Spinal cord (tissue), 10 donors: ENCODE data around the gene DGKQ. TPM values are rescaled to one million over a fixed set of nuclear protein-coding genes. Genes with fewer than 3 reads are reported as not detected.

Experiments used
- DNase-seq, 6 donors: peaks; one replicate each; pipeline versions ENCODE4 v3.0.0 to v3.0.0-alpha.2; 2013 to 2015; ENCODE audit warnings: low spot score in 6 of 6, low read depth in 4 of 6
- H3K27ac ChIP-seq: one replicate; pipeline ENCODE4 v1.5.1; 2013; ENCODE audit warnings: low read depth, low read length, control low read depth
- H3K27me3 ChIP-seq: one replicate; pipeline ENCODE4 v1.6.1; 2013; ENCODE audit warnings: low read length; ENCODE audit not compliant: control insufficient read depth, insufficient read depth
- H3K36me3 ChIP-seq: one replicate; pipeline ENCODE4 v1.6.1; 2013; ENCODE audit warnings: low read length; ENCODE audit not compliant: control insufficient read depth, insufficient read depth
- H3K4me1 ChIP-seq: one replicate; pipeline ENCODE4 v1.6.1; 2013; ENCODE audit warnings: low read length; ENCODE audit not compliant: control insufficient read depth, insufficient read depth
- H3K4me3 ChIP-seq: one replicate; pipeline ENCODE4 v1.5.1; 2013; ENCODE audit warnings: low read depth, low read length, control low read depth
- H3K9me3 ChIP-seq: one replicate; pipeline ENCODE4 v1.6.1; 2013; ENCODE audit warnings: low read length; ENCODE audit not compliant: control insufficient read depth, insufficient read depth
- WGBS: methylation state at CpG from one replicate; pipeline ENCODE4 v1.1.5; 2013; ENCODE audit warnings: missing lambda C conversion rate; ENCODE audit not compliant: insufficient coverage; 5-methylcytosine and 5-hydroxymethylcytosine counted together
- polyA plus RNA-seq, 2 donors: library from polyadenylated mRNA; unstranded; fragments of 120-200 nt; gene quantifications; one replicate each; pipeline ENCODE4 v1.2.1, GENCODE V29; 2013; ENCODE audit not compliant: insufficient read length in 2 of 2
- total RNA-seq, 2 donors: library from RNA; depleted of rRNA in 1 of 2; stranded (reverse); fragments of 120-200 nt in 1 of 2; fragments of >200 nt in 1 of 2; gene quantifications; one replicate each; pipeline versions ENCODE4 v1.2.3 to v1.2.4, GENCODE V29; 2013 to 2014
- donor health status: healthy.

Gene DGKQ
- total and polyA plus RNA-seq, 4 donors = 10.4 to 28.4 (median 18.4) TPM

DNA sequence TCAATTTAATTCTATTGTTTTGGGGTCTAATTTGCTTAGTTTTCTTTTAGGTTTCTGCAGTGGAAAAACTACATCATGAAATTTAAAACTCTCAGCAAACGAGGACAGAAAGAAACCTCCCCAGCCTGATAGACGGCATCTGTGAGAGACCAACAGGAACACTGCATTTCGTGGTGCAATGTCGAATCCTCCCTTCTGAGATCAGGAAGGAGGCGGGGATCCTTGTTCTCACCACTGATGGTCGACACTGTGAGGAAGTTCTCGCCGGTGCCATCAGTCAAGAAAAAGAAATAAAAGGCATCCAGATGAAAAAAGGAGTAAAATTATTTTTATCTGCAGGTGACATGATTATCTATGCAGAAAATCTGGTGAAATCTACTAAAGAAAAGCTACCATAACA lies 57.8 kb downstream of the DGKQ start:
- Histone ChIP-seq H3K9me3 (no peaks in the 10 kb centered on the region), H3K4me1 (peaks cover 31% of the 10 kb centered on the region), H3K4me3 (no peak overlapping the region), H3K36me3 (peaks cover 32% of the 10 kb centered on the region), H3K27me3 (no peaks in the 10 kb centered on the region), H3K27ac (no peak overlapping the region)
- no peak for DNase-seq
- 57% methylated on average over 4 of the region's 8 CpGs for WGBS

DNA sequence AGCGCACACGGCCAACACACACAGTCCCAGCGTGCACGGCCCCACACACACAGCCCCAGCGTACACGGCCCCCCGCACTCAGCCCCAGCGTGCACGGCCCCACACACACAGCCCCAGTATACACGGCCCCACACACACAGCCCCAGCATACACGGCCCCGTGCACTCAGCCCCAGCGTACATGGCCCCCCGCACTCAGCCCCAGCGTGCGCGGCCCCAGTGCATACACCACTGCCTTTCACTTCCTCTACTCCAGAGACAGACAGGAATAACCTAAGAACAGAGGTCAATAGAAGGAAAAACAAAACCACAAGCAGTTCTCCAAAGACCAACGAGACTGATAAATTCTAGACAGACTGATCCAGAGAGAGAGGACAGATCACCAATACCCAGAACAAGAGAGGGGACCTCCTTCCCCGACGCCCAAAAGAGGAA lies 58.3 kb downstream of the DGKQ start:
- 66% methylated on average over 15 of the region's 20 CpGs for WGBS
- no peak overlapping the region for H3K27ac ChIP-seq
- DNase-seq = no peak
- peaks cover 38% of the 10 kb centered on the region for H3K36me3 ChIP-seq
- H3K27me3 ChIP-seq = no peaks in the 10 kb centered on the region
- peaks cover 31% of the 10 kb centered on the region for H3K4me1 ChIP-seq
- no peak overlapping the region for H3K4me3 ChIP-seq
- no peaks in the 10 kb centered on the region for H3K9me3 ChIP-seq

DNA sequence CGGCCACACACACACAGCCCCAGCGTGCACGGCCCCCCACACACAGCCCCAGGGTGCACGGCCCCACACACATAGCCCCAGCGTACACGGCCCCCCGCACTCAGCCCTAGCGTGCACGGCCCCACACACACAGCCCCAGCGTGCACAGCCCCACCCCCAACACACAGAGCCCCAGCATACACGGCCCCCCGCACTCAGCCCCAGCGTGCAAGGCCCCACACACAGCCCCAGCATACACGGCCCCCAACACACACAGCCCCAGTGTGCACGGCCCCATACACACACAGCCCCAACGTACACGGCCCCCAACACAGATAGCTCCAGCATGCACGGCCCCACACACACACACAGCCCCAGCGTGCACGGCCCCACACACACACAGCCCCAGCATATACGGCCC lies 58.8 kb downstream of the DGKQ start:
- no peak for DNase-seq
- H3K4me3 ChIP-seq = no peak overlapping the region
- 68% methylated on average over 9 of the region's 21 CpGs for WGBS
- H3K27ac ChIP-seq = no peak overlapping the region
- H3K36me3 ChIP-seq = peaks cover 43% of the 10 kb centered on the region
- no peaks in the 10 kb centered on the region for H3K9me3 ChIP-seq
- H3K4me1 ChIP-seq = peaks cover 31% of the 10 kb centered on the region
- no peaks in the 10 kb centered on the region for H3K27me3 ChIP-seq

DNA sequence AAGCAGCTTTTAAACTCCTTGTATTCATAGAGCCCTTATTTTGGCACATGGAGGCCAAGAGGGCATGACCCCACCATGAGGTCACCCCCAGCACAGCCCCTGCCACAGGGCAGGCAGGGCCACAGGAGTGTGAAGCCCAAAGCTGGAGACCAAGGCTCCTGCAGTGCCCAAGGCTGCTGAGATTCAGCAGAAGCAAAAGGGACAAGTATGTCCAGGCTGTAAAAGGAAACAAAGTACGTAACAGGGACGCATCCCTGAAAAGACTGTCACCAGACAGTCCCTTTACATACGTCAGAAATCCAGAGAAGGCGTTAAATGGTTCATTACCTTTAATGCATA lies 60.1 kb downstream of the DGKQ start:
- whole genome bisulfite sequencing = 70% methylated on average over 4 of the region's 4 CpGs
- peaks cover 32% of the 10 kb centered on the region for H3K4me1 ChIP-seq
- no peak for DNase-seq
- H3K9me3 ChIP-seq = no peaks in the 10 kb centered on the region
- no peaks in the 10 kb centered on the region for H3K27me3 ChIP-seq
- no peak overlapping the region for H3K4me3 ChIP-seq
- peaks cover 52% of the 10 kb centered on the region for H3K36me3 ChIP-seq
- H3K27ac ChIP-seq = no peak overlapping the region

DNA sequence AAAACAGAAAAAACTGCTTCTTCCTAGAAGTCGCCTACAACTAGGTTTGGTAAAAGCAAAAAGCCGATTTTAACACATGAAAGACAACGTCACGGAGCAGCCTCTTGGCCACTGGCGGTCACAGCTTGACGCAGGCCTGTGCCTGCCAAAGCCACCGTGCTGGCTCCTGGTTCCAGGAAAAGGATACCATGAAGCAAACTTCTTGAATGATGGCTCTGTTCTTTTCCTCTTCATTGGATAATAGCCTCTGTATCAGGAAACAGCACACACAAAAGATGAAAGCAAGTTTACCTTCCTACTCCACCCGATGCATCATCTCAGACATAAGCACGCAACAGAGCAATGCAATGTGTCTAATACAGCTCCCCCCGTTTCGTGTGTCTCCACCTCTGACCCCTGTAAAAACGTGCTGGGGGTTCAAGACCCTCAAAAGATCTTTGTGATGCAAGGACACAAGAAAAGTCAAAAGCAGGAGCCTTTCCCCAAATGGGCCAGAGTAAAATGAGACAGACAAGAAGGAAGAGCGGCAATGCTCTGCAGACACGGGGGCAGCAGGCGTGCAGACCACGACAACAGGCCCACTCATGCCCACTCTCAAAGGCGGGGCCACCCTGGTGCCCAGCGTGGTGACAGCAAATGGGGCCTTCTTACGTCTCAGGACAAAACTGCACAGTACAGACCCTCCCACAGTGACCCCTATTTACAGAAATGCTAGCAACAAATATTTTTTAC lies 60.7 kb downstream of the DGKQ start:
- H3K27me3 ChIP-seq = no peaks in the 10 kb centered on the region
- peaks cover 57% of the 10 kb centered on the region for H3K36me3 ChIP-seq
- peak overlapping the region; percentile 8 for H3K27ac ChIP-seq
- peak in 1 of 6 donors; percentile 33 for DNase-seq
- H3K4me1 ChIP-seq = peaks cover 37% of the 10 kb centered on the region
- 62% methylated on average over 19 of the region's 19 CpGs for WGBS
- no peak overlapping the region for H3K4me3 ChIP-seq
- H3K9me3 ChIP-seq = no peaks in the 10 kb centered on the region

DNA sequence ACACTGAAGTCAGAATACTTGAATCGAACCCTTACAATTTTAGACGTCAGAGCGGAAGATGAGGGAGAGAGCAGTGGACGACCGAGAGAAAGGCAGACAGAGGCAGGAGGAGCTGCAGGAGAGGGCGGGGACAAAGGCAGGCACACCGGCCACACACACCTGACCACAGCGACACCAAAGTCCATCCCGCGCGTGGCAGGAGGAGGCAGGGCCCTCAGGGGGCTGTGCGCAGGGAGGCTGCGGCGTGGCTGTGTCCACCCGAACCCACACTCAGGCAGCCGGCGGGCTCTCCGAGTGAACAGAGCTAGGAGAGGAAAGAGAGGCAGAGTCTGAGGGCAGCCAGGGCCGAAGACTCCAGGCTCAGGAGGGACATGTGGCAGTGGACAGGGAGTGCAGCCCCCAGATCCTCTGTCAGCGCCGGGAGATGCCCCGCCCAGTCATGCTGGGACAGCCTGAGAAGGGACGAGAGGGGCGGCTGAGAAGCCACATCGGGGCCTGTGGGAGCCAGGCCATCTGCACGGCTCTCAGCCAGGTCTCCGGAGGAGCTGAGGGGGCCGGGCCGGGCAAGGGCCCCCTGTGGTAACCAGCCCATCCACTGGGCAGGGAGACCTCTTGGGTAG lies 61.4 kb downstream of the DGKQ start:
- peaks cover 65% of the 10 kb centered on the region for H3K36me3 ChIP-seq
- H3K4me1 ChIP-seq = peaks cover 45% of the 10 kb centered on the region
- 81% methylated on average over 28 of the region's 29 CpGs for WGBS
- no peak for DNase-seq
- H3K27ac ChIP-seq = no peak overlapping the region
- no peaks in the 10 kb centered on the region for H3K27me3 ChIP-seq
- H3K4me3 ChIP-seq = no peak overlapping the region
- no peaks in the 10 kb centered on the region for H3K9me3 ChIP-seq

DNA sequence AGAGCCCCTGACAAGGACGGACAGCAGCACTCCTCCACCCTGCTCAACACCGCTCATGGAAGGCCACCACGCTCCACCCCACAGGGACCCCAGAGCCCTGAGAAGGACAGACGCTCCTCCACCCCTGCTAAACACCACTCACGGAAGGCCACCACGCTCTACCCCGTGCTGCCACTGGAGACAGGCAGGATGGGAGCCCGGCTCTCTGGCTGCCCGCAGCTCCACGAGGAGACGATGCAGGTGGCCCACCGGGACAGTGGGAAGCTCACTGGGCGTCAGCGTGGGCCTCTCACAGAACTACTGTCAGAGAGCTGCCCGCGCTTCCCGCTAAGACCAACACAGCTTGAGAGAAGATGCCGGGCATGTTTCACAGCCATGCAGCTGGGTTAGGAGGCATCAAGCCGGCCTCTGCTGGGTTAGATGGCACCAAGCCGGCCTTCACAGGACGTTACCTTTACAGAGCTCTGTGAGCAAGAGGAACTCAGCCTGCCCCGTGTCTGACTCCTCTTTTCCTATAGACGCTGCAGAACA lies 62.1 kb downstream of the DGKQ start:
- no peak overlapping the region for H3K4me3 ChIP-seq
- WGBS = 95% methylated on average over 23 of the region's 23 CpGs
- H3K4me1 ChIP-seq = peaks cover 51% of the 10 kb centered on the region
- no peak for DNase-seq
- no peaks in the 10 kb centered on the region for H3K27me3 ChIP-seq
- H3K36me3 ChIP-seq = peaks cover 72% of the 10 kb centered on the region
- no peak overlapping the region for H3K27ac ChIP-seq
- no peaks in the 10 kb centered on the region for H3K9me3 ChIP-seq

DNA sequence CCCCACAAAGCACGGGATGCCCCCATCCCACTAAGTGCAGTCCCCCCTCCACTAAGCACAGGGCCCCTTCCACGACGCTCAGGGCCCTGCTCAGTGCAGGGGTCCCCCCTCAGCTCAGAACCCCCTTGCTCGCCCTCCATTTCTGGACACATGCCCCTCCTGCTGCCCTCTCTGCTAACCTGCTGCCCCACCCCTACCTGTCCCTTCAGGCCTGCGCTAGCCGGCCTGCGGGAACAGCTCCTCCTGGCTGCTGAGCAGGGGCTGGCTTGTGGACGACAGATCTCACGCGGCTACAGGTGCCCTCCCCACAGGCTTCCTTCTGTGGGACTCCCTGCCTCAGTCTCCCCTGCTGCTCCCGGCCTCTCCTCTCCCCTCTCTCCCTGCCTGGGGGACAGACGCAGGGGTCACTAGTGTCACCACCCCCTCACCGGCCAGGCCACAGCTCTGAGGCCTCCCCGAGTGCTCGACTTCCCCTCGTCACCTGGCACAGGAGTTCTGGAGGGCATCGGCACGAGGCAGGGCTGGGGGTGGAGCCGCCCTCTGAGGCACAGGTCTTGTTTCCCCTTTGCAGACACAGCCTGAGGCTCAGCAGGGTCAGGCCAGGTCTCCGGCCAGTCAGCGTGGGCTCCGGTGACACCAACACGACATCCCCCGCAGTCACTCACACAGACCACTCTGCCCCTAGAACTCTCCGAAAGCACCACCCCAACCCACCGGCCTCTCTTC lies 62.8 kb downstream of the DGKQ start:
- Histone ChIP-seq H3K36me3 (peaks cover 79% of the 10 kb centered on the region), H3K27ac (no peak overlapping the region), H3K4me1 (peaks cover 59% of the 10 kb centered on the region), H3K27me3 (no peaks in the 10 kb centered on the region), H3K4me3 (no peak overlapping the region), H3K9me3 (no peaks in the 10 kb centered on the region)
- DNase-seq = no peak
- 96% methylated on average over 25 of the region's 26 CpGs for WGBS

DNA sequence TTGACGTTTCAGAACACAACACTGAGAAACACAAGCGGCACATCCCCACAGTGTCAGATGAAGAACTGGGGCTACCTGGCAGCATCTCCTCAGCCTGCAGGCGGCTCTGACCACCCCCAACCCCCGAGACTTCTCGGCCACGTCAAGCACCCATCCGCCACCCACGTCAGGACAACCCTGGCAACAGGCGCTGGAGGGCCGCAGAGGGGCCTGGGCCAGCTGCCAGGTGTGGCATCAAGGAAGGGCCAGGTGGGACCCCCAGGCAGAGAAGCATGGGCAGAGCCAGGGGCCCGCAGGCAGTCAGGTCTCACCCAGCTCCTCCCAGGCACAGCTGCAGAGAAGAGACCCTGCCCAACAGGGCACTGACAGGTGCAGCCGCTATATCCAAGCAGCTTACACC lies 63.5 kb downstream of the DGKQ start:
- no peak for DNase-seq
- 95% methylated on average over 12 of the region's 12 CpGs for WGBS

More for the DNA sequence above, 63.5 kb downstream of the DGKQ start:
- Histone ChIP-seq H3K4me1 (peaks cover 56% of the 10 kb centered on the region), H3K27ac (no peak overlapping the region), H3K4me3 (no peak overlapping the region), H3K9me3 (no peaks in the 10 kb centered on the region), H3K27me3 (no peaks in the 10 kb centered on the region), H3K36me3 (peaks cover 81% of the 10 kb centered on the region)
